Suprapubic skin (tissue), 4 donors: Measurements from ENCODE around the gene VMAC.

Experiments
- CTCF ChIP-seq, 2 donors: fragments of 200-600 bp in 1 of 2; fragments of 450-650 bp in 1 of 2; sonication (generic) in 1 of 2; IDR thresholded peaks; one replicate each; pipeline ENCODE4 v1.5.1; 2016 to 2019; ENCODE audit warnings: antibody characterized with exemption in 2 of 2, mild to moderate bottlenecking in 1 of 2, moderate library complexity in 1 of 2
- EP300 ChIP-seq: sonication (generic); formaldehyde crosslinking; IDR thresholded peaks from one replicate; pipeline ENCODE4 v1.6.1; 2017; ENCODE audit warnings: antibody characterized with exemption
- POLR2A ChIP-seq, 2 donors: fragments of 450-650 bp; IDR thresholded peaks; one replicate each; pipeline ENCODE4 v1.6.1; 2017; ENCODE audit warnings: antibody characterized with exemption in 2 of 2, mild to moderate bottlenecking in 2 of 2, moderate library complexity in 2 of 2
- POLR2AphosphoS5 ChIP-seq, 3 donors: sonication (generic); formaldehyde crosslinking; IDR thresholded peaks; one replicate each; pipeline ENCODE4 v1.6.1; 2017; ENCODE audit warnings: antibody characterized with exemption in 3 of 3

GRCh38 chr19:5941673-5942072, 37.0 kb downstream of the VMAC start:
- TF ChIP-seq CTCF (IDR thresholded peaks at IDR 0.05) (no peak), EP300 (no peak), POLR2A (IDR thresholded peaks at IDR 0.05) (no peak), POLR2AphosphoS5 (IDR thresholded peaks at IDR 0.05) (no peak)
